Hepatocyte (in vitro differentiated cells): ENCODE measurements around the gene METTL13. TPM values are rescaled to one million over a fixed set of nuclear protein-coding genes. Genes with fewer than 3 reads are reported as not detected.

Experiments used
- DNase-seq: peaks from one replicate; pipeline ENCODE4 v3.0.0-alpha.2; 2016; ENCODE audit warnings: low spot score
- H2AFZ ChIP-seq: fragments of 200-600 bp; sonication (generic); 2 replicates; pipeline ENCODE4 v1.6.0; 2016; ENCODE audit warnings: antibody characterized with exemption, mild to moderate bottlenecking
- H3K27ac ChIP-seq: fragments of 200-600 bp; sonication (generic); 2 replicates; pipeline ENCODE4 v1.5.1; 2016; ENCODE audit warnings: mild to moderate bottlenecking
- H3K27me3 ChIP-seq: fragments of 200-600 bp; sonication (generic); 2 replicates; pipeline ENCODE4 v1.6.1; 2016
- H3K36me3 ChIP-seq: fragments of 200-600 bp; sonication (generic); replicated peaks from 2 replicates; pipeline ENCODE4 v1.5.1; 2016; ENCODE audit warnings: low read depth; ENCODE audit not compliant: insufficient read depth
- H3K4me1 ChIP-seq: fragments of 200-600 bp; sonication (generic); 2 replicates; pipeline ENCODE4 v1.5.1; 2016; ENCODE audit warnings: mild to moderate bottlenecking, moderate library complexity; ENCODE audit not compliant: insufficient read depth
- H3K4me2 ChIP-seq: fragments of 200-600 bp; sonication (generic); 2 replicates; pipeline ENCODE4 v1.6.0; 2016
- H3K4me3 ChIP-seq: fragments of 200-600 bp; sonication (generic); 2 replicates; pipeline ENCODE4 v1.5.1; 2016; ENCODE audit warnings: mild to moderate bottlenecking
- H3K79me2 ChIP-seq: fragments of 200-600 bp; sonication (generic); 2 replicates; pipeline ENCODE4 v1.6.0; 2017; ENCODE audit warnings: mild to moderate bottlenecking
- H3K9me2 ChIP-seq: fragments of 200-600 bp; sonication (generic); replicated peaks from 2 replicates; pipeline ENCODE4 v1.6.0; 2017; ENCODE audit warnings: mild to moderate bottlenecking; ENCODE audit not compliant: insufficient read depth
- H3K9me3 ChIP-seq: fragments of 200-600 bp; sonication (generic); 2 replicates; pipeline ENCODE4 v1.5.1; 2016; ENCODE audit warnings: low read depth, mild to moderate bottlenecking
- H4K20me1 ChIP-seq: fragments of 200-600 bp; sonication (generic); 2 replicates; pipeline ENCODE4 v1.6.0; 2016; ENCODE audit warnings: mild to moderate bottlenecking; ENCODE audit not compliant: insufficient read depth, poor library complexity, severe bottlenecking
- CTCF ChIP-seq: fragments of 200-600 bp; sonication (generic); IDR thresholded peaks from 2 replicates; pipeline ENCODE4 v1.5.1; 2016; ENCODE audit warnings: antibody characterized with exemption, mild to moderate bottlenecking; ENCODE audit not compliant: poor library complexity
- EZH2 ChIP-seq: fragments of 200-600 bp; sonication (generic); IDR thresholded peaks from 2 replicates; pipeline ENCODE4 v1.6.1; 2016; ENCODE audit warnings: antibody characterized with exemption, mild to moderate bottlenecking, borderline replicate concordance
- EZH2phosphoT487 ChIP-seq: fragments of 200-600 bp; sonication (generic); IDR thresholded peaks from one replicate; pipeline ENCODE4 v1.6.1; 2018; ENCODE audit warnings: antibody characterized with exemption, mild to moderate bottlenecking, low read depth, moderate library complexity; ENCODE audit not compliant: unreplicated experiment, severe bottlenecking
- WGBS: methylation state at CpG from one replicate; pipeline ENCODE4 v1.1.6; 2016; ENCODE audit warnings: low lambda C conversion rate; ENCODE audit errors: missing lambda C conversion rate; 5-methylcytosine and 5-hydroxymethylcytosine counted together
- polyA plus RNA-seq: library from polyadenylated mRNA; unstranded; fragments of >200 nt; fragmentation: Nextera tagmentation; extraction: Ambion mirVana; gene quantifications from 2 replicates; pipeline ENCODE4 v1.2.1, GENCODE V29; 2016
- total RNA-seq: library from RNA; depleted of rRNA; stranded (reverse); fragments of >200 nt; gene quantifications from 2 replicates; pipeline ENCODE4 v1.2.3, GENCODE V29; 2014

Gene METTL13
- total and polyA plus RNA-seq, 2 experiments from 2014 or later = 19.5 to 24.4 TPM

GRCh38 chr1:171741872-171742576 is 39.4 kb upstream of the METTL13 start, which contains the start of gene VAMP4:
Gene VAMP4 (minus strand): TSS chr1:171742065. CDS start chr1:171738414, 3,651 bp downstream.
- Histone ChIP-seq H3K79me2 (peaks cover 10% of the 10 kb centered on the region), H3K27ac (peak within 1 kb of the TSS; percentile 100), H4K20me1 (no peaks in the 10 kb centered on the region), H3K4me3 (peak within 1 kb of the TSS; percentile 98), H3K4me1 (no peaks in the 10 kb centered on the region), H3K27me3 (no peaks in the 10 kb centered on the region), H3K4me2 (peak within 1 kb of the TSS; percentile 84), H3K9me2 (no peaks in the 10 kb centered on the region), H2AFZ (peak within 1 kb of the TSS; percentile 100), H3K9me3 (no peaks in the 10 kb centered on the region), H3K36me3 (no peaks in the 10 kb centered on the region)
- TF ChIP-seq EZH2 = no peak
- no peak for TF ChIP-seq EZH2phosphoT487
- no peak for TF ChIP-seq CTCF
- WGBS = under 1% methylated on average over 53 of the region's 57 CpGs
- DNase-seq = peak; percentile 95

GRCh38 chr1:171742577-171742922 is 38.9 kb upstream of the METTL13 start:
- Histone ChIP-seq H3K36me3 (no peaks in the 10 kb centered on the region), H3K27ac (peak overlapping the region; percentile 100), H3K9me2 (no peaks in the 10 kb centered on the region), H3K27me3 (no peaks in the 10 kb centered on the region), H3K9me3 (no peaks in the 10 kb centered on the region), H3K4me3 (peak overlapping the region; percentile 98), H4K20me1 (no peaks in the 10 kb centered on the region), H3K79me2 (peaks cover 10% of the 10 kb centered on the region), H2AFZ (peak overlapping the region; percentile 99), H3K4me1 (no peaks in the 10 kb centered on the region), H3K4me2 (peak overlapping the region; percentile 84)
- TF ChIP-seq EZH2phosphoT487 = no peak
- TF ChIP-seq EZH2 = no peak
- no peak for TF ChIP-seq CTCF
- DNase-seq = peak; percentile 55
- 2% methylated on average over 14 of the region's 14 CpGs for WGBS

GRCh38 chr1:171743081-171743870 is 38.2 kb upstream of the METTL13 start:
- WGBS = 28% methylated on average over 8 of the region's 8 CpGs
- DNase-seq = peak; percentile 59
- H3K27ac ChIP-seq = peak overlapping the region; percentile 100
- H3K4me1 ChIP-seq = no peaks in the 10 kb centered on the region
- no peaks in the 10 kb centered on the region for H3K27me3 ChIP-seq
- peak overlapping the region; percentile 98 for H3K4me3 ChIP-seq
- TF ChIP-seq EZH2phosphoT487 (no peak), CTCF (no peak)
- H3K36me3 ChIP-seq = no peaks in the 10 kb centered on the region
- H2AFZ ChIP-seq = peak overlapping the region; percentile 99
- H3K4me2 ChIP-seq = peak overlapping the region; percentile 84
- H3K9me2 ChIP-seq = no peaks in the 10 kb centered on the region
- peaks cover 10% of the 10 kb centered on the region for H3K79me2 ChIP-seq
- no peaks in the 10 kb centered on the region for H4K20me1 ChIP-seq
- no peaks in the 10 kb centered on the region for H3K9me3 ChIP-seq
